Activated CD4-positive, alpha-beta T cell treated with anti-CD3 and anti-CD28 coated beads, Interleukin-2, amount 10 ng/mL, durations not matched to agents 24 days and 14 days (primary cell): Measurements from ENCODE around the gene ECHDC3. TPM values are rescaled to one million over a fixed set of nuclear protein-coding genes. Genes with fewer than 3 reads are reported as not detected.

Experiments used
- DNase-seq: peaks from one replicate; pipeline ENCODE4 v3.0.0; 2022
- H3K27ac Mint-ChIP-seq: one replicate; pipeline ENCODE4 v1.8.0; 2022; ENCODE audit warnings: mild to moderate bottlenecking, mixed read lengths
- H3K27me3 Mint-ChIP-seq: one replicate; pipeline ENCODE4 v1.8.0; 2022; ENCODE audit warnings: mixed read lengths
- H3K36me3 Mint-ChIP-seq: one replicate; pipeline ENCODE4 v1.8.0; 2022; ENCODE audit warnings: low read depth, mild to moderate bottlenecking, mixed read lengths
- H3K4me1 Mint-ChIP-seq: one replicate; pipeline ENCODE4 v1.8.0; 2021; ENCODE audit warnings: mixed read lengths
- H3K4me3 Mint-ChIP-seq: one replicate; pipeline ENCODE4 v1.8.0; 2022; ENCODE audit warnings: mild to moderate bottlenecking, moderate library complexity, mixed read lengths
- H3K9me3 Mint-ChIP-seq: one replicate; pipeline ENCODE4 v1.8.0; 2021; ENCODE audit warnings: mixed read lengths
- intact Hi-C: fragments of 100-400 bp; cut with micrococcal nuclease; formaldehyde crosslinking; loops from one replicate; pipeline ENCODE4 v1.15.1; 2023
- total RNA-seq: library from RNA; stranded (reverse); gene quantifications from 2 replicates; pipeline ENCODE4 v1.2.3, GENCODE V29; 2022

The ECHDC3 gene
- total RNA-seq, 1 donor from 2014 or later = 0.35 TPM

- peaks cover 2% of the 10 kb centered on the region for H3K36me3 Mint-ChIP-seq
- intact Hi-C loops = no loop called here
- H3K4me3 Mint-ChIP-seq = no peak overlapping the region
- DNase-seq = no peak
- H3K9me3 Mint-ChIP-seq = no peaks in the 10 kb centered on the region
- H3K27ac Mint-ChIP-seq = no peak overlapping the region
- peaks cover 50% of the 10 kb centered on the region for H3K27me3 Mint-ChIP-seq
- no peaks in the 10 kb centered on the region for H3K4me1 Mint-ChIP-seq
Observed at GRCh38 chr10:11746883-11747539, 4.8 kb downstream of the ECHDC3 start.

DNA sequence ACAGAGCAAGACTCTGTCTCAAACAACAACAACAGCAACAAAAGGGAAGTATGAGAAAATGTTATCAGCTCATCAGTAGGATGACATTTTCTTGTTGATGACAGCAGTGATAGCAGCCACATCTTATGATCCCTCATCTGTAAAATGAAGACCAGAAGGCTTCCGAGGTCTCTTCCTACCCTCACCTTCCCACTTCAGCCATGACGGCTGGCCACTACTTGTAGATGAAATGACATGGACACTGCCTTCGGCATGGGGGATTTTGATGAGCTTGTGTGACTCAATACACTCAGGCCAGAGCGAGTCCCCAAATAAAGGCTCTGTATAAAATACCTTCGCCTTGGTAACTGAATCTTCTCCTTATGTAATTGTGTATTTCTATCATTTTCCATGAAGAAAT lies 6.7 kb downstream of the ECHDC3 start:
- Mint-ChIP-seq H3K9me3 (no peaks in the 10 kb centered on the region), H3K4me1 (no peaks in the 10 kb centered on the region), H3K27me3 (peaks cover 46% of the 10 kb centered on the region), H3K4me3 (no peak overlapping the region), H3K27ac (no peak overlapping the region), H3K36me3 (no peaks in the 10 kb centered on the region)
- intact Hi-C loops = no loop called here
- no peak for DNase-seq

GRCh38 chr10:11750420-11750819 lies 8.2 kb downstream of the ECHDC3 start:
- H3K27me3 Mint-ChIP-seq = peaks cover 43% of the 10 kb centered on the region
- no peak overlapping the region for H3K4me3 Mint-ChIP-seq
- H3K9me3 Mint-ChIP-seq = no peaks in the 10 kb centered on the region
- H3K36me3 Mint-ChIP-seq = no peaks in the 10 kb centered on the region
- H3K27ac Mint-ChIP-seq = no peak overlapping the region
- H3K4me1 Mint-ChIP-seq = no peaks in the 10 kb centered on the region
- no peak for DNase-seq
- intact Hi-C loops = no loop called here

GRCh38 chr10:11754173-11754572 lies 12.0 kb downstream of the ECHDC3 start:
- intact Hi-C loops = no loop called here
- DNase-seq = no peak
- H3K36me3 Mint-ChIP-seq = no peaks in the 10 kb centered on the region
- H3K4me1 Mint-ChIP-seq = peaks cover 4% of the 10 kb centered on the region
- H3K27me3 Mint-ChIP-seq = peaks cover 26% of the 10 kb centered on the region
- H3K9me3 Mint-ChIP-seq = no peaks in the 10 kb centered on the region
- no peak overlapping the region for H3K4me3 Mint-ChIP-seq
- H3K27ac Mint-ChIP-seq = no peak overlapping the region

DNA sequence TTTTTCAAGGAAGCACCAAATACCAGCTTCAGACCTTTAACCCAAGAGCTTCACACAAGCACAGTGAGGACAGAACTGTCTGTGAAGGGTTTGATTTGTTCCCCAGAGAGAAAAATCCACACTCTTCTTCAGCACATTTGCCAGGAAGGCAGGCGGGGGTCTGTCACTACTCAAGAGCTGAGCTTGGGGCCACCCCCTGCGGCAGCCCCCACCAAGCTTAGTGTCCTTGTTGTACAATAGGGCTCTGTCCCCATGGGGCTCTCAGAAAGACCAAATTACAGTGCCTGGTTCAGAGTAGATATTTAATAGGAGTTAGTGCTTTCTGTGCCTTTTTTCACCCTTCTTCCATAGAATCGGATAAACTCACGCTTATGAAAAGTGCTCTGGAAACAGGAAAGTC lies 12.4 kb downstream of the ECHDC3 start:
- no peaks in the 10 kb centered on the region for H3K9me3 Mint-ChIP-seq
- intact Hi-C loops = loop anchor here (5.0 kb wide), 1 partner anchor 67 kb away; no protein-coding TSS in a partner anchor
- no peaks in the 10 kb centered on the region for H3K36me3 Mint-ChIP-seq
- no peak for DNase-seq
- H3K4me1 Mint-ChIP-seq = peaks cover 4% of the 10 kb centered on the region
- H3K27me3 Mint-ChIP-seq = peaks cover 23% of the 10 kb centered on the region
- H3K4me3 Mint-ChIP-seq = no peak overlapping the region
- no peak overlapping the region for H3K27ac Mint-ChIP-seq

- H3K27ac Mint-ChIP-seq = no peak overlapping the region
- intact Hi-C loops = loop anchor here (5.0 kb wide), 1 partner anchor 68 kb away; no protein-coding TSS in a partner anchor
- no peak for DNase-seq
- H3K4me3 Mint-ChIP-seq = no peak overlapping the region
- H3K4me1 Mint-ChIP-seq = peaks cover 4% of the 10 kb centered on the region
- H3K36me3 Mint-ChIP-seq = no peaks in the 10 kb centered on the region
- peaks cover 21% of the 10 kb centered on the region for H3K27me3 Mint-ChIP-seq
- no peaks in the 10 kb centered on the region for H3K9me3 Mint-ChIP-seq
Observed at GRCh38 chr10:11755512-11756263, 13.5 kb downstream of the ECHDC3 start.

- H3K4me1 Mint-ChIP-seq = peaks cover 4% of the 10 kb centered on the region
- H3K27ac Mint-ChIP-seq = no peak overlapping the region
- DNase-seq = no peak
- peaks cover 20% of the 10 kb centered on the region for H3K27me3 Mint-ChIP-seq
- H3K4me3 Mint-ChIP-seq = no peak overlapping the region
- H3K36me3 Mint-ChIP-seq = no peaks in the 10 kb centered on the region
- H3K9me3 Mint-ChIP-seq = no peaks in the 10 kb centered on the region
- intact Hi-C loops = loop anchor here (5.0 kb wide), 1 partner anchor 70 kb away; no protein-coding TSS in a partner anchor
Observed at GRCh38 chr10:11756766-11757315, 14.7 kb downstream of the ECHDC3 start.

DNA sequence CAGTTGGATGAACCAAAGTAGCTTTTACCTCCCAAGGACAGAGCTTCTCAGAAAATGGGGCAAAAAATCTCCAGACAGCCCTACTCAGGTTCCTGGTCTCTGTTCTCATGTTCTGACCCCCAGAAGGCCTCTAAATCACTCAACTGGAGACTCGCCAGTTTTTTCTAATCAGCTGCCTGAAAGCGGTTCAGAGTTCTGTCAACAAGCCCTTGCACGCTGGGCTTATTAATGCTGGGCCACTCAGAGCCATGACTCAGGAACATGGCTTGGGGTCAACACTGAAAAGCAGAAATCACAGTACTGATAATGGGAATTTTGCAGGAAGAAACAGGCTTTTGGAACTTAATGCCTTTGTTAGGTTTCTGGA lies 15.3 kb downstream of the ECHDC3 start:
- Mint-ChIP-seq H3K27ac (no peak overlapping the region), H3K36me3 (no peaks in the 10 kb centered on the region), H3K9me3 (no peaks in the 10 kb centered on the region), H3K4me1 (peaks cover 4% of the 10 kb centered on the region), H3K4me3 (no peak overlapping the region), H3K27me3 (peaks cover 20% of the 10 kb centered on the region)
- intact Hi-C loops = loop anchor here (5.0 kb wide), 1 partner anchor 70 kb away; no protein-coding TSS in a partner anchor
- DNase-seq = no peak

- intact Hi-C loops = loop anchor here (1.0 to 5.0 kb wide), 3 partner anchors 33 to 243 kb away; no protein-coding TSS in a partner anchor
- H3K4me3 Mint-ChIP-seq = no peak overlapping the region
- no peaks in the 10 kb centered on the region for H3K36me3 Mint-ChIP-seq
- DNase-seq = peak; percentile 95
- H3K27ac Mint-ChIP-seq = no peak overlapping the region
- H3K9me3 Mint-ChIP-seq = no peaks in the 10 kb centered on the region
- H3K27me3 Mint-ChIP-seq = peaks cover 20% of the 10 kb centered on the region
- H3K4me1 Mint-ChIP-seq = peaks cover 4% of the 10 kb centered on the region
Observed at GRCh38 chr10:11757821-11758463, 15.8 kb downstream of the ECHDC3 start.

DNA sequence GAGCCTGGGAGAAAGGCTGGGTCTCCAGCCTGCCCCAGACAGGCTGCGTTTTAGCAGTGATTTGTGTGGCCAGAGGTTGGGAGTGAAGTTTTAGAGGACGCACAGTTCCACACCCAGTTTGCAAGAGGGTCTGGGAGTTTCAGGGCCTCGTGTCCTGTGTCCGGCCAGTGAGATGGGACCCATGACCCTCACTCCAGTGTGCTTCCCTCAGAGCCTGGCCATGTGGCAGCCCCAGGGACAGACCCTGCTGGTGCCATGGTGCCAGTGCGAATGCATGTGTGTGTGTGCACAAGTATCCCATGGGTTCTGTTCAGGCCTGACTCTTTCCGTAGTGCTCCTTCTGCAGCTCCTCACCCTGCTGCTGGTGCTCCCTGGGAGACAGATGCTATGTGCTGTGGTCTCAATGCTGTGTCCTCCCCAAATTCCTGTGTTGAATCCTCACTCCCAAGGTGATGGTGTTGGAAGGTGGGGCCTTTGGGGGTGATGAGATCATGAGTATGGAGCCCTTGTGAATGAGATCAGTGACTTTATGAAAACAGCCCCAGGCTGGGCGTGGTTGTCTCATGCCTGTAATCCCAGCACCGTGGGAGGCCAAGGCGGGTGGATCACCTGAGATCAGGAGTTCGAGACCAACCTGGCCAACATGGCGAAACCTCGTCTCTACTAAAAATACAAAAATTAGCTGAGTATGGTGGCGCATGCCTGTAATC lies 16.5 kb downstream of the ECHDC3 start:
- Mint-ChIP-seq H3K4me3 (no peak overlapping the region), H3K27me3 (peaks cover 18% of the 10 kb centered on the region), H3K36me3 (no peaks in the 10 kb centered on the region), H3K9me3 (no peaks in the 10 kb centered on the region), H3K27ac (no peak overlapping the region), H3K4me1 (peaks cover 4% of the 10 kb centered on the region)
- no peak for DNase-seq
- intact Hi-C loops = loop anchor here (1.0 to 5.0 kb wide), 3 partner anchors 33 to 243 kb away; no protein-coding TSS in a partner anchor

GRCh38 chr10:11759347-11759746 lies 17.2 kb downstream of the ECHDC3 start:
- H3K9me3 Mint-ChIP-seq = no peaks in the 10 kb centered on the region
- intact Hi-C loops = loop anchor here (5.0 kb wide), 1 partner anchor 72 kb away; no protein-coding TSS in a partner anchor

DNA sequence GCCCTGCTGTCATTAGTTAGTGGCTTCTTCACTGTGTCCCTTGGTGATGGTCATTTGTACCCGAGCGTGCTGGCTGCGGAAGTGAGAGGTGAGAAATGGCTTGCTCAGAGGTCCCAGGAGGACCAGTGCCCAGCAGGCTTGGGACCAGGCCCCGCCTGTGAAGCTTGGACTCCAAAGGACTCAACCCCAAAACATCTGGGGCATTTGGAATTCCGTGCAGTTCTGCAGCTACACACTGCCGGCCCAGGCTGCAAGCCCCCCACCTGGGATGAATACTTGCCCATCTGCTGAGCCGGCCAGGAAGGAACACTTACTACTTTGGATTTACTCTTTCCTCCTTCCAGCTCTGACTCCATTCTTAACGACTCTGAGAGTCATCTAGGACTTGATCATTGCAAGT lies 18.0 kb downstream of the ECHDC3 start:
- Mint-ChIP-seq H3K27me3 (peaks cover 6% of the 10 kb centered on the region), H3K4me1 (peaks cover 4% of the 10 kb centered on the region), H3K27ac (no peak overlapping the region), H3K9me3 (no peaks in the 10 kb centered on the region), H3K4me3 (no peak overlapping the region), H3K36me3 (no peaks in the 10 kb centered on the region)
- intact Hi-C loops = no loop called here
- DNase-seq = no peak

More at GRCh38 chr10:11759347-11759746, 17.2 kb downstream of the ECHDC3 start:
- H3K27me3 Mint-ChIP-seq = peaks cover 11% of the 10 kb centered on the region
- peaks cover 4% of the 10 kb centered on the region for H3K4me1 Mint-ChIP-seq
- H3K27ac Mint-ChIP-seq = no peak overlapping the region
- no peaks in the 10 kb centered on the region for H3K36me3 Mint-ChIP-seq
- no peak overlapping the region for H3K4me3 Mint-ChIP-seq
- no peak for DNase-seq

GRCh38 chr10:11760861-11761260 lies 18.7 kb downstream of the ECHDC3 start:
- H3K27me3 Mint-ChIP-seq = peaks cover 2% of the 10 kb centered on the region
- H3K36me3 Mint-ChIP-seq = no peaks in the 10 kb centered on the region
- H3K4me3 Mint-ChIP-seq = no peak overlapping the region
- intact Hi-C loops = no loop called here
- H3K27ac Mint-ChIP-seq = no peak overlapping the region
- H3K4me1 Mint-ChIP-seq = peaks cover 4% of the 10 kb centered on the region
- no peak for DNase-seq
- no peaks in the 10 kb centered on the region for H3K9me3 Mint-ChIP-seq
